Measurements from ENCODE around the gene CEBPG. TPM values are rescaled to one million over a fixed set of nuclear protein-coding genes. Genes with fewer than 3 reads are reported as not detected.

Gene CEBPG
- total RNA-seq, 1 experiment from 2014 or later, result 25.8 TPM

GRCh38 chr19:33382982-33383381, 9.5 kb downstream of the CEBPG start:
- H3K27me3 ChIP-seq (ENCODE audit: control insufficient read depth, insufficient read depth, low read length), result no peaks in the 10 kb centered on the region
- H3K4me3 ChIP-seq (ENCODE audit: insufficient read depth, low read depth, low read length), result no peak overlapping the region
- DNase-seq, result no peak
- peaks cover 2% of the 10 kb centered on the region for H3K36me3 ChIP-seq (replicated peaks; ENCODE audit: control insufficient read depth, insufficient read depth, low read length)

GRCh38 chr19:33383720-33384292, 10.3 kb downstream of the CEBPG start:
- Histone ChIP-seq H3K36me3 (replicated peaks; ENCODE audit: control insufficient read depth, insufficient read depth, low read length) (peaks cover 2% of the 10 kb centered on the region), H3K27me3 (ENCODE audit: control insufficient read depth, insufficient read depth, low read length) (no peaks in the 10 kb centered on the region), H3K4me3 (ENCODE audit: insufficient read depth, low read depth, low read length) (no peak overlapping the region)
- DNase-seq, result no peak

GRCh38 chr19:33384983-33385382, 11.5 kb downstream of the CEBPG start:
- DNase-seq, result no peak
- H3K36me3 ChIP-seq (replicated peaks; ENCODE audit: control insufficient read depth, insufficient read depth, low read length), result peaks cover 2% of the 10 kb centered on the region
- H3K4me3 ChIP-seq (ENCODE audit: insufficient read depth, low read depth, low read length), result no peak overlapping the region
- no peaks in the 10 kb centered on the region for H3K27me3 ChIP-seq (ENCODE audit: control insufficient read depth, insufficient read depth, low read length)

GRCh38 chr19:33385956-33386355, 12.4 kb downstream of the CEBPG start:
- peaks cover 2% of the 10 kb centered on the region for H3K36me3 ChIP-seq (replicated peaks; ENCODE audit: control insufficient read depth, insufficient read depth, low read length)
- H3K27me3 ChIP-seq (ENCODE audit: control insufficient read depth, insufficient read depth, low read length), result no peaks in the 10 kb centered on the region
- no peak overlapping the region for H3K4me3 ChIP-seq (ENCODE audit: insufficient read depth, low read depth, low read length)
- DNase-seq, result no peak

GRCh38 chr19:33386361-33386858, 12.9 kb downstream of the CEBPG start:
- H3K27me3 ChIP-seq (ENCODE audit: control insufficient read depth, insufficient read depth, low read length), result no peaks in the 10 kb centered on the region
- H3K4me3 ChIP-seq (ENCODE audit: insufficient read depth, low read depth, low read length), result no peak overlapping the region
- H3K36me3 ChIP-seq (replicated peaks; ENCODE audit: control insufficient read depth, insufficient read depth, low read length), result peaks cover under 1% of the 10 kb centered on the region
- no peak for DNase-seq

GRCh38 chr19:33387351-33388230, 14.1 kb downstream of the CEBPG start:
- peak; percentile 52 for DNase-seq
- H3K4me3 ChIP-seq (ENCODE audit: insufficient read depth, low read depth, low read length), result no peak overlapping the region
- H3K36me3 ChIP-seq (replicated peaks; ENCODE audit: control insufficient read depth, insufficient read depth, low read length), result no peaks in the 10 kb centered on the region; the same call in none of the 2 replicates
- no peaks in the 10 kb centered on the region for H3K27me3 ChIP-seq (ENCODE audit: control insufficient read depth, insufficient read depth, low read length)

- H3K36me3 ChIP-seq (replicated peaks; ENCODE audit: control insufficient read depth, insufficient read depth, low read length), result no peaks in the 10 kb centered on the region; the same call in none of the 2 replicates
- no peaks in the 10 kb centered on the region for H3K27me3 ChIP-seq (ENCODE audit: control insufficient read depth, insufficient read depth, low read length)
- DNase-seq, result no peak
- no peak overlapping the region for H3K4me3 ChIP-seq (ENCODE audit: insufficient read depth, low read depth, low read length)
Measured at GRCh38 chr19:33388231-33388724, 14.8 kb downstream of the CEBPG start.

GRCh38 chr19:33388725-33389420, 15.4 kb downstream of the CEBPG start:
- Histone ChIP-seq H3K36me3 (replicated peaks; ENCODE audit: control insufficient read depth, insufficient read depth, low read length) (no peaks in the 10 kb centered on the region; the same call in none of the 2 replicates), H3K27me3 (ENCODE audit: control insufficient read depth, insufficient read depth, low read length) (no peaks in the 10 kb centered on the region), H3K4me3 (ENCODE audit: insufficient read depth, low read depth, low read length) (no peak overlapping the region)
- peak; percentile 67 for DNase-seq

- Histone ChIP-seq H3K4me3 (ENCODE audit: insufficient read depth, low read depth, low read length) (no peak overlapping the region), H3K36me3 (replicated peaks; ENCODE audit: control insufficient read depth, insufficient read depth, low read length) (no peaks in the 10 kb centered on the region; the same call in none of the 2 replicates), H3K27me3 (ENCODE audit: control insufficient read depth, insufficient read depth, low read length) (no peaks in the 10 kb centered on the region)
- no peak for DNase-seq
Measured at GRCh38 chr19:33389421-33390100, 16.1 kb downstream of the CEBPG start.

- H3K4me3 ChIP-seq (ENCODE audit: insufficient read depth, low read depth, low read length), result no peak overlapping the region
- peak; percentile 66 for DNase-seq
- H3K27me3 ChIP-seq (ENCODE audit: control insufficient read depth, insufficient read depth, low read length), result no peaks in the 10 kb centered on the region
- no peaks in the 10 kb centered on the region; the same call in none of the 2 replicates for H3K36me3 ChIP-seq (replicated peaks; ENCODE audit: control insufficient read depth, insufficient read depth, low read length)
Measured at GRCh38 chr19:33390101-33390907, 16.8 kb downstream of the CEBPG start.

GRCh38 chr19:33390908-33391630, 17.6 kb downstream of the CEBPG start:
- no peaks in the 10 kb centered on the region for H3K27me3 ChIP-seq (ENCODE audit: control insufficient read depth, insufficient read depth, low read length)
- no peaks in the 10 kb centered on the region; the same call in none of the 2 replicates for H3K36me3 ChIP-seq (replicated peaks; ENCODE audit: control insufficient read depth, insufficient read depth, low read length)
- H3K4me3 ChIP-seq (ENCODE audit: insufficient read depth, low read depth, low read length), result no peak overlapping the region
- peak; percentile 66 for DNase-seq

GRCh38 chr19:33391631-33392249, 18.2 kb downstream of the CEBPG start:
- Histone ChIP-seq H3K4me3 (ENCODE audit: insufficient read depth, low read depth, low read length) (no peak overlapping the region), H3K27me3 (ENCODE audit: control insufficient read depth, insufficient read depth, low read length) (no peaks in the 10 kb centered on the region), H3K36me3 (replicated peaks; ENCODE audit: control insufficient read depth, insufficient read depth, low read length) (no peaks in the 10 kb centered on the region; the same call in 1 of the 2 replicates)
- DNase-seq, result no peak

Measured in H7 (cell line).